HL-60 (cell line): ENCODE data around the gene ABCF2.

Source experiments
- DNase-seq, 2 experiments: peaks; one replicate each; pipeline ENCODE4 v3.0.0-alpha.2; 2010 to 2020; ENCODE audit warnings: low read depth in 1 of 2, low spot score in 1 of 2
- H3K27ac ChIP-seq: fragments of 250-450 bp; sonication (Bioruptor Pico); replicated peaks from 2 replicates; pipeline ENCODE4 v1.5.1; 2020; ENCODE audit warnings: mild to moderate bottlenecking, moderate library complexity
- H3K27me3 ChIP-seq: fragments of 250-450 bp; sonication (Bioruptor Pico); 2 replicates; pipeline ENCODE4 v1.5.1; 2021; ENCODE audit warnings: mild to moderate bottlenecking, moderate library complexity; ENCODE audit not compliant: insufficient read depth, poor library complexity, severe bottlenecking
- H3K4me3 ChIP-seq: replicated peaks from 2 replicates; pipeline ENCODE4 v1.5.1; 2011; ENCODE audit warnings: mild to moderate bottlenecking, control low read depth, low read length; ENCODE audit not compliant: insufficient read depth
- CTCF ChIP-seq: IDR thresholded peaks from one replicate; pipeline ENCODE4 v1.5.1; 2011; ENCODE audit warnings: low read length, control low read depth, inconsistent platforms; ENCODE audit not compliant: insufficient read depth
- GABPA ChIP-seq: IDR thresholded peaks from 2 replicates; pipeline ENCODE4 v1.6.1; 2012; ENCODE audit warnings: low read depth
- POLR2AphosphoS5 ChIP-seq: IDR thresholded peaks from 2 replicates; pipeline ENCODE4 v1.6.1; 2012; ENCODE audit warnings: low read depth
- REST ChIP-seq: IDR thresholded peaks from 2 replicates; pipeline ENCODE4 v1.6.1; 2012; ENCODE audit warnings: low read depth; ENCODE audit not compliant: insufficient replicate concordance
- SPI1 ChIP-seq: IDR thresholded peaks from 2 replicates; pipeline ENCODE4 v1.6.1; 2012; ENCODE audit warnings: low read depth, mild to moderate bottlenecking, borderline replicate concordance

ABCF2 gene

GRCh38 chr7:151242159-151243044, 15.4 kb upstream of the ABCF2 start:
- no peak for TF ChIP-seq CTCF
- no peak for TF ChIP-seq GABPA
- no peak for TF ChIP-seq POLR2AphosphoS5
- no peak for TF ChIP-seq SPI1
- TF ChIP-seq REST, result no peak
- H3K4me3 ChIP-seq, result no peak overlapping the region
- H3K27ac ChIP-seq, result no peak overlapping the region
- H3K27me3 ChIP-seq, result peaks cover 27% of the 10 kb centered on the region
- no peak for DNase-seq

- TF ChIP-seq POLR2AphosphoS5, result no peak
- TF ChIP-seq REST, result no peak
- no peak for TF ChIP-seq SPI1
- no peak for TF ChIP-seq CTCF
- no peak for TF ChIP-seq GABPA
- Histone ChIP-seq H3K27me3 (peaks cover 20% of the 10 kb centered on the region), H3K4me3 (no peak overlapping the region), H3K27ac (no peak overlapping the region)
- no peak for DNase-seq
These were observed 14.7 kb upstream of the ABCF2 start for GRCh38 chr7:151241755-151242096.

- DNase-seq, result no peak
- TF ChIP-seq REST (no peak), POLR2AphosphoS5 (no peak), CTCF (no peak), GABPA (no peak), SPI1 (no peak)
- no peak overlapping the region for H3K27ac ChIP-seq
These were observed 14.1 kb upstream of the ABCF2 start for GRCh38 chr7:151240942-151241754.

More at GRCh38 chr7:151240942-151241754, 14.1 kb upstream of the ABCF2 start:
- peaks cover 14% of the 10 kb centered on the region for H3K27me3 ChIP-seq
- H3K4me3 ChIP-seq, result no peak overlapping the region
